ENCODE measurements around the gene ANKRD33B.
"Not testable (repeated sequence)": the region's sequence is repeated elsewhere in the genome, so short reads cannot be mapped to it uniquely, and the experiment has no call there.

Gene ANKRD33B

GRCh38 chr5:10559871-10560270, 4.0 kb upstream of the ANKRD33B start:
- no peak for DNase-seq

- no peak for DNase-seq
Measured at GRCh38 chr5:10562201-10563109, 1.4 kb upstream of the ANKRD33B start.

- DNase-seq: no peak
Measured at GRCh38 chr5:10563110-10563944, 543 bp upstream of the ANKRD33B start.

- no peak for DNase-seq
Measured at GRCh38 chr5:10564838-10565784, 1.2 kb downstream of the ANKRD33B start.

GRCh38 chr5:10565785-10566542, 2.1 kb downstream of the ANKRD33B start:
- DNase-seq: no peak

GRCh38 chr5:10566543-10567068, 2.7 kb downstream of the ANKRD33B start:
- no peak for DNase-seq

GRCh38 chr5:10567121-10567591, 3.3 kb downstream of the ANKRD33B start:
- no peak for DNase-seq

- no peak for DNase-seq
Measured at GRCh38 chr5:10567781-10568321, 4.0 kb downstream of the ANKRD33B start.

GRCh38 chr5:10570540-10570939, 6.7 kb downstream of the ANKRD33B start:
- not testable (repeated sequence) for DNase-seq

GRCh38 chr5:10572451-10572850, 8.6 kb downstream of the ANKRD33B start:
- no peak for DNase-seq

- DNase-seq: no peak
Measured at GRCh38 chr5:10573487-10574145, 9.7 kb downstream of the ANKRD33B start.

- DNase-seq: not testable (repeated sequence)
Measured at GRCh38 chr5:10574879-10575278, 11.0 kb downstream of the ANKRD33B start.

GRCh38 chr5:10576121-10576789, 12.4 kb downstream of the ANKRD33B start:
- DNase-seq: no peak

GRCh38 chr5:10576790-10577189, 12.9 kb downstream of the ANKRD33B start:
- no peak for DNase-seq

GRCh38 chr5:10577371-10578292, 13.8 kb downstream of the ANKRD33B start:
- DNase-seq: no peak

GRCh38 chr5:10578293-10578665, 14.4 kb downstream of the ANKRD33B start:
- DNase-seq: no peak

GRCh38 chr5:10578869-10579268, 15.0 kb downstream of the ANKRD33B start:
- DNase-seq: no peak

GRCh38 chr5:10579536-10580521, 16.0 kb downstream of the ANKRD33B start:
- no peak for DNase-seq
